Activated naive CD8-positive, alpha-beta T cell treated with anti-CD3 and anti-CD28 coated beads for 36 hours (primary cell): ENCODE measurements around the gene FCHSD2. TPM values are rescaled to one million over a fixed set of nuclear protein-coding genes. Genes with fewer than 3 reads are reported as not detected.

Source experiments
- DNase-seq: peaks from one replicate; pipeline ENCODE4 v3.0.0; 2021
- H3K27ac Mint-ChIP-seq: one replicate; pipeline ENCODE4 v1.8.0; 2022; ENCODE audit warnings: mild to moderate bottlenecking, moderate library complexity, mixed read lengths
- H3K27me3 Mint-ChIP-seq: one replicate; pipeline ENCODE4 v1.8.0; 2022; ENCODE audit warnings: mild to moderate bottlenecking, mixed read lengths
- H3K36me3 Mint-ChIP-seq: one replicate; pipeline ENCODE4 v1.8.0; 2021; ENCODE audit warnings: mild to moderate bottlenecking, mixed read lengths
- H3K4me1 Mint-ChIP-seq: one replicate; pipeline ENCODE4 v1.8.0; 2021; ENCODE audit warnings: mixed read lengths
- H3K4me3 Mint-ChIP-seq: one replicate; pipeline ENCODE4 v1.8.0; 2022; ENCODE audit warnings: mild to moderate bottlenecking, moderate library complexity, mixed read lengths
- H3K9me3 Mint-ChIP-seq: one replicate; pipeline ENCODE4 v1.8.0; 2022; ENCODE audit warnings: mixed read lengths
- total RNA-seq, 2 experiments: library from RNA; stranded (reverse); gene quantifications; one replicate each; pipeline ENCODE4 v1.2.3, GENCODE V29; 2021

FCHSD2 gene
- total RNA-seq, 2 experiments from 2014 or later: 19.9 to 22.6 TPM

DNA sequence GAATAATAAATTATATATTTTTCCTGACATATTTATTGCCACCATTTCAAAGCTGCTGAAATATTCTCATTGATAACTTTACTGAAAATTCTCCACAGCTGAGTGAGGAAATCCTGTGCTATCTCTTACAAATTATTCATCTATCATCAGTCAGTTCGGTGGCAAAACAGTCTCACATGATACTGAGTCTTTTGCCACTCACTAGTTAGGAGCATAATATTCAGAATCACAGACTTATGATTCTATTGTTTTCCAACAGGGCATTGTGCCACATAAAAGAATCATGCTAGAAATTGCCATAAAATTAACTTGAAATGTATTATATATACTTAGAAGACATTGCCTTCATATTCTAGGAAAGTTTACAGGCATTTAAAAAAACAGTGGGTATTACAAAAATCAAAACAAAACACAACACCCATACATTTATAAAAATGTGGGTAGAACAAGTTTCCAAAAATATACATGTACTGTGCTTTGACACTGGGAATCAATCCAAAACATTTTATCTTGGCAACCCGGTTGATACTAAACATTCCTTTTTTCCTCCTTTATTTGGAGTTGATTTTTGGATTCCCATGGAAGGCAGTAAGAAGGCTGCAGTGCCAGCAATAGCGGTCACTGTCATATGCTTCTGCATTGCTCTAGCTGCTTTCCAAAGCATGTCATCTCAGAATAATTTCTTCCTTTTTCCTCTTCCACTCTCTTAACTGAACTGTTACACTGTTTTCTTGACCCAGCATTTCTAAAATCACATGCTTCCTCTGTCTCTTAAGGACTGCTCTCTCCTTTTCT is 285.4 kb downstream of the FCHSD2 start:
- DNase-seq: no peak
- Mint-ChIP-seq H3K9me3 (peaks cover 2% of the 10 kb centered on the region), H3K4me1 (peaks cover 2% of the 10 kb centered on the region), H3K27me3 (no peaks in the 10 kb centered on the region), H3K27ac (no peak overlapping the region), H3K36me3 (peaks cover 3% of the 10 kb centered on the region), H3K4me3 (no peak overlapping the region)

DNA sequence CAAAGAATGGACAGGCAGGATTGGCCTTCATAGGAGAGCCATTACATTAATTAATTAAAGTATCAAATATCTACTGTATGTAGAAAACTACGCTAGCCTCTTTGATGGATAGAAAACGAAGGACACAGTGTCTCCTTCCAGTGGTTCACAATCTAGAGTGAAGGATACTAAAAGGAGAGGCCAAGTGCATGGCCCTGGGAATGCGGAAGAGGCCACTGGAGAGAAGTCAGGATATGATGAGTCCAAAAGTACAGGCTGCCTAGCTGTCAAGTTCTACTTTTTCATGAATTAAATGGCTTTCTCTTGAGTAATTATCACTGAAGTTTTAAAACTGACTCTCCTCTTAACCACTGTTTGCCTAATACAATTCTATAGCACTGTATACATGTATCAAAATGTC is 286.1 kb downstream of the FCHSD2 start:
- no peak for DNase-seq
- H3K27me3 Mint-ChIP-seq: no peaks in the 10 kb centered on the region
- H3K36me3 Mint-ChIP-seq: peaks cover 3% of the 10 kb centered on the region
- peaks cover 2% of the 10 kb centered on the region for H3K9me3 Mint-ChIP-seq
- no peak overlapping the region for H3K27ac Mint-ChIP-seq
- H3K4me1 Mint-ChIP-seq: peaks cover 2% of the 10 kb centered on the region
- H3K4me3 Mint-ChIP-seq: no peak overlapping the region

DNA sequence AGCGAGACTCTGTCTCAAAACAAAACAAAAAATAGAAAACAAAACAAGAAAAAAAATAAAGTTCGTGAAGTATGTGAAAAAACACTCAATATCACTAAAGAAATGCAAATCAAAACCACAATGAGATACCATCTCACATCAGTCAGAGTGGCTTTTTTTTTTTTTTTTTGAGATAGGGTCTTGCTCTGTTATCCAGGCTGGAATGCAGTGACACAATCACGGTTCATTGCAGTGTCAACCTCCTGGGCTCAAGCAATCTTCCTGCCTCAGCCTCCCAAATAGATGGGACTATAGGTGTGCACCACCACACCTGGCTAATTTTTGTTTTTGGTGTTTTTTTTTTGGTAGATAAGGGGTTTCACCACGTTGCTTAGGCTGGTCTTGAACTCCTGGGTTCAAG is 290.4 kb downstream of the FCHSD2 start:
- Mint-ChIP-seq H3K27me3 (no peaks in the 10 kb centered on the region), H3K9me3 (no peaks in the 10 kb centered on the region), H3K36me3 (no peaks in the 10 kb centered on the region), H3K27ac (no peak overlapping the region), H3K4me3 (no peak overlapping the region), H3K4me1 (peaks cover 4% of the 10 kb centered on the region)
- no peak for DNase-seq

DNA sequence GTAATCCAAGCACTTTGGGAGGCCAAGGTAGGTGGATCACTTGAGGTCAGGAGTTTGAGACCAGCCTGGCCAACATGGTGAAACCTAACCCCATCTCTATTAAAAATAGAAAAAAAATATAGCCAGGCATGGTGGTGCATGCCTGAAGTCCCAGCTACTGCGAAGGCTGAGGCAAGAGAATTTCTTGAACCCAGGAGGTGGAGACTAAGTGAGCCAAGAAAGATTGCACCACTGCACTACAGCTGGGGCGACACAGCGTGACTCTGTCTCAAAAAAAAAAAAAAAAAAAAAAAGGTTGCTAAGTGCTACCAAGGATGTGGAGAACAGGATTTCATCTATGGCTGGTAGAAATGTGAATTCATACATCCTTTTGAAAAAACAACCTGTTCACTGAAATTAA is 291.3 kb downstream of the FCHSD2 start:
- Mint-ChIP-seq H3K9me3 (no peaks in the 10 kb centered on the region), H3K36me3 (no peaks in the 10 kb centered on the region), H3K27ac (no peak overlapping the region), H3K4me1 (peaks cover 4% of the 10 kb centered on the region), H3K27me3 (no peaks in the 10 kb centered on the region), H3K4me3 (no peak overlapping the region)
- DNase-seq: no peak

DNA sequence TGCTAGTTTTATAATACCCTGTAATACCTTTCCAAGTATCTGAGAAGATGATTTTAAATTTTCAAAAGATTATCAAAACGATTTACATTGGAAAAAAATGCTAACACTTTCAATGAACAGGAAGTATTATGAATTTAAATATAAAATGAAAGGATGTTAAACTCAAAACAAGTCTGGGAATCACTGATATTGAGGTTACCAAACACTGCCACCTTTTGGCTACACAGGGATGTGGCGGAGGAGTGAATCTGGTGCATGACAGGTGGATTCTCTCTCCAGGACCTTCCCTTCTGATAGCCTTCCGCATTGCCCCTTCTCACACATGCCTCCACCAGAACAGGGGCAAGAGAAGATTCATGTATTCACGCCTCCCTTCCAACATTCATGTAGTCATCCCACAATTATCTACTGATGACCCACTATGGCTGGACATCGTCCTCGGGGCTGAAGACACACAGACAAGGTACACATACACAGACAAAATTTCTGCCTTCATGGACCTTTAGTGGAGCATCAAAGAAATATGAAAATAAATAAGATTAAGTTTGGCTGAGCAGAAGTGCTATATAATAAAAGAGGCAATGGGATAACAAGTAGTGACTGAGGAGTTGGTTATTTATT is 293.2 kb downstream of the FCHSD2 start:
- Mint-ChIP-seq H3K9me3 (no peaks in the 10 kb centered on the region), H3K27ac (no peak overlapping the region), H3K36me3 (no peaks in the 10 kb centered on the region), H3K4me1 (peaks cover 2% of the 10 kb centered on the region), H3K4me3 (no peak overlapping the region), H3K27me3 (no peaks in the 10 kb centered on the region)
- DNase-seq: no peak

DNA sequence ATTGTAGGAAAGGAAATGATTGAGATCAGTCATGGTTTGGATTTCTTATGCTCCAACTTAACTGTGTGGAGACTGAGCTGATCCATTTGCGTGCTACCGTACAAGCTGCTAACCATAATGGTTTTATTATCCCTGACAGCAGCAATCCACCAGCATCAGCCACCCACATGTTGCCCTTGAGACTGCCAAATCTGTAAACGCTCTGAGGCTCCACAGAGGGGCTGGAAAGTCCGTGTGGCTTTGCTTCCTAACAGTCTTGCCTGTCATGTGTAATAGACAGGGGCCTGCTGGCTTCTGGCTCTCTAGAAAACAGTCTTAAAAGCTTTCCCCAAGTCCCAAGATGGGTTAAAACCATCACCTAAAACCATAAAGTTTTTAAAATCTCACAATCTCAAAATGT is 297.8 kb downstream of the FCHSD2 start:
- no peaks in the 10 kb centered on the region for H3K9me3 Mint-ChIP-seq
- H3K4me3 Mint-ChIP-seq: no peak overlapping the region
- DNase-seq: no peak
- no peaks in the 10 kb centered on the region for H3K27me3 Mint-ChIP-seq
- H3K4me1 Mint-ChIP-seq: peaks cover 2% of the 10 kb centered on the region
- H3K27ac Mint-ChIP-seq: no peak overlapping the region
- no peaks in the 10 kb centered on the region for H3K36me3 Mint-ChIP-seq

DNA sequence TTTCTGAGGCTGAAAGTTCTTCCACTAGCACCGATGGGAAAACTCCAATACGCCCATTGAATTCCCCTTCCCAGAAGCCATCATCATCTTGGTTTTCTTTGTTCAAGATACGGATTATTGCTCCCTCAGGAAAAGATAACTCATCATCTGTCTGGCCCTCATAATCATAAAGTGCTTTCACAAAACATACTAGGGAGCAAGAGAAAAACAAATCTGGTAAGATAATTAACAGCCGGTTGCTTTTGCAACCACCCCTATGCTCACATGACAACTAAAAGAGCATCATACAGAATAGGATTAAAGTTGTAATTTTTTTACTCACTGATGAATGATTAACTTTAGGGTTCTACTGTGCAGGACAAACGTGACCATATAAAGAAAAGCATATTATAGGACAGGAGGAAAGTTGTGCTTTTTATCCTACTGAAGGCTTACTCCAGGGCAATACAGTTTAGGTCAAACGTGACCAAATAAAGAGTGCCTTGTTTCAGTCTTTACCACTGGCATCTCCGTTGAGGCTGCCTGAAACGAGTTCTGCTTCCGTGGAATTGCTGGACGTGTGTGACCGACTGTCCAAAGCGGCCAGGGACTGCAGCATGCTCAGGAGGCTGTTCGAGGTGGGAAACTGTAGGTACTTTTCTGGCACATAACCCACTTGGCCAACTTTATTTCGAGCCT is 299.3 kb downstream of the FCHSD2 start:
- H3K4me1 Mint-ChIP-seq: no peaks in the 10 kb centered on the region
- DNase-seq: no peak
- H3K27ac Mint-ChIP-seq: no peak overlapping the region
- no peaks in the 10 kb centered on the region for H3K9me3 Mint-ChIP-seq
- no peaks in the 10 kb centered on the region for H3K36me3 Mint-ChIP-seq
- no peaks in the 10 kb centered on the region for H3K27me3 Mint-ChIP-seq
- H3K4me3 Mint-ChIP-seq: no peak overlapping the region

DNA sequence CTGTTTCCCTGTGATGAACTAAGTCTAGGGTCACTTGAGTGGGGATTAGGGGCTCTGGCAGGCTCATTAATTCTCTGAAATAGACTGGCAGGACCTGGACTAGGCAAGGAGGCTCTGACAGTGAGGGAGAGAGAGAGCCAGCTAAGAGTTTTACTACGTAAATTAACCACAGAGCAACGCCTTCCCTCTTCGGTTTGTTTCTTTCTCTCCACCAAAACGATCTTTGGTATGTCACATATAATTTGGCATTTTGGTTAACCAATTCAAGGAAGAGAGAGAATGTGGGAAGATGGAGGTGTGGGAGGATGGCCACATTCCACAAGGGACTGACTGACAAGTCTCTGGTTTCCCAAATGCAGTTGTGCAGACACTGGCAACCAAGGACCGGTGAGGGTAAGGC is 300.0 kb downstream of the FCHSD2 start:
- no peak for DNase-seq
- no peaks in the 10 kb centered on the region for H3K36me3 Mint-ChIP-seq
- no peaks in the 10 kb centered on the region for H3K27me3 Mint-ChIP-seq
- no peaks in the 10 kb centered on the region for H3K9me3 Mint-ChIP-seq
- no peak overlapping the region for H3K4me3 Mint-ChIP-seq
- H3K27ac Mint-ChIP-seq: no peak overlapping the region
- no peaks in the 10 kb centered on the region for H3K4me1 Mint-ChIP-seq

DNA sequence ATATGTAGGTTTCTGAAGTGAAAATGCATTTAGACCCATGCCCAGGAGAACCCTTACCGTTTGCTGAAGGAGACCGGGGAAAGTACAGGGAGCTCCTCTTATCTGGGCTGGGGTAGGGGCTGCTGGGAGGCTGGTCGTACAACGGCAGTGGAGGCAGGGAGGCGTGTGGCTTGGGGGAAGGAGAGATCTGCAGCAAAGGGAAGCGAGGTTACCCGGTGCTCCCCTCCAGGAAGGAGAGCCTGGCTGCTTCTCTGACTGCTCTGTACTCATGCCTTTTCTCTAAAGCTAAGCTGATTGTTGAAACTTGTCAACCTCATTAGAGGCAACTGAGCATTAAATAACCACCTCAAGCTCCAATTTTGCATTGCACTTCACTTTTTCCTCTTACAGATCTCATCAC is 300.7 kb downstream of the FCHSD2 start:
- Mint-ChIP-seq H3K27ac (no peak overlapping the region), H3K4me1 (no peaks in the 10 kb centered on the region), H3K27me3 (no peaks in the 10 kb centered on the region), H3K4me3 (no peak overlapping the region), H3K36me3 (no peaks in the 10 kb centered on the region), H3K9me3 (no peaks in the 10 kb centered on the region)
- DNase-seq: no peak

DNA sequence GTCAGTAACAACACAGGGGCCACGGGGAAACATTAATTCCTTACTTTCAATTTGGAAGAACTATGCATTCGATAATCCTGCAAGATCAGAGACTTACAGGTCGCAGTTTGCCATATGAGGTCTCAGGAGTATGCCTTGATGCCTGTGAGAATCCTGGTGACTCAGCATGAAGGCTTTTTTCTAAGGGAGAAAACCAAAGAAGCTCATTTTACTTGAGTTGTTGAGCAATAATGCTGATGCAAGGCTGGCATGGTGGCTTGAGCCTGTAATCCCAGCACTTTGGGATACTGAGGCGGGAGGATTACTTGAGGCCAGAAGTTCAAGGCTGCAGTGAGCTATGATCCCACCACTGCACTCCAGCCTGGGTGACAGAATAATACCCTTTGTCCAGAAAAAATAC is 301.3 kb downstream of the FCHSD2 start:
- H3K36me3 Mint-ChIP-seq: no peaks in the 10 kb centered on the region
- no peaks in the 10 kb centered on the region for H3K9me3 Mint-ChIP-seq
- H3K4me1 Mint-ChIP-seq: no peaks in the 10 kb centered on the region
- H3K27ac Mint-ChIP-seq: no peak overlapping the region
- no peak for DNase-seq
- no peak overlapping the region for H3K4me3 Mint-ChIP-seq
- no peaks in the 10 kb centered on the region for H3K27me3 Mint-ChIP-seq

DNA sequence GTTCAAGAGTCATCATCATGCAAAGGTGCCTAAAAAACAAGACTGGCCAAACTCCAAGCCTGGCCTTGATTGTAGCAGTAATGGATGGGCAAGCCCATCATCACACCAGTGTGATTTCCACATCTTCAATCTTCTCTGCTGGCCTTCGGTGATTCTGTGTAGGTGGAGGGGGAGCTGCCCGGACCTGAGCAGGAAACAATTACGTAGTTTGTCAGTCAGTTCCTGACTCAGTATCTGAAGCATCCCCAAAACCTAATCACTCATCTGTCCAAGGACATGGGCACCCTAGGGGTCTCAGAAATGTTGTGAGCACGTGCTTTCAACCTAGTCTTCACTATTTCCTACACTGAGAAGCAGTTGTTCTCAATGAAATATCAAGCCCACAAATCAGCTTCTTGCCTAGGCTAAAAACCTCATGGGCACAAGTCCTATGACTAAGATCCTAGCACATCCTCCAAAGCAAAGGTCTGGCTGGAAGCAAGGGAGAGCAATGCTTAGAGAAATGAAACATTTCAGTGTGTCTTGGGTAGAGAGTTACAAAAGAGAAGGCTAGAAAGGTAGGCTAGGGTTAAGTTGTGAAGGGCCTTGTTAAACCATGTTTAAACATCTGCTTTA is 303.3 kb downstream of the FCHSD2 start:
- peaks cover 7% of the 10 kb centered on the region for H3K4me1 Mint-ChIP-seq
- no peaks in the 10 kb centered on the region for H3K36me3 Mint-ChIP-seq
- no peaks in the 10 kb centered on the region for H3K27me3 Mint-ChIP-seq
- H3K4me3 Mint-ChIP-seq: no peak overlapping the region
- H3K27ac Mint-ChIP-seq: no peak overlapping the region
- H3K9me3 Mint-ChIP-seq: no peaks in the 10 kb centered on the region
- DNase-seq: no peak

DNA sequence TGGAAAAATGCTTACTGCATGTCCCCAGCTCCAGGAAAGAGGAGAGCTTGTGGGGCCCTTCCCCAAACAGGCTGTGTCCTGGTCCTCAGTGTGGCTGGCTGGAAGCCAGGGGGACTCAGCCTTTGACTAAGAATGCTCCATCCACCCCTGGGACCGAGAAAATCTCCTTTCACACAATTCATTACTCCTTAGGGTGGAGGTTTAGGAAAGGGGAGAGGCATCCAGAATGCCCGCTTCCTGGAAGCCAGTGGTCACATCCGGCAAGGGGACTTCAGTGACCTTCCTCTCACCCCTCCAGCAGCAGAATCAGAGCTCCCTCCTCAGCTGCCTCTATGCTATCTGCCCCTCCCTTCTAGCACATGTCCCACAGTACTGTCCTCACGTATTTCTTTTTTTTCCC is 306.0 kb downstream of the FCHSD2 start:
- no peak for DNase-seq
- Mint-ChIP-seq H3K27ac (no peak overlapping the region), H3K4me3 (no peak overlapping the region), H3K9me3 (no peaks in the 10 kb centered on the region), H3K4me1 (peaks cover 7% of the 10 kb centered on the region), H3K36me3 (no peaks in the 10 kb centered on the region), H3K27me3 (no peaks in the 10 kb centered on the region)

DNA sequence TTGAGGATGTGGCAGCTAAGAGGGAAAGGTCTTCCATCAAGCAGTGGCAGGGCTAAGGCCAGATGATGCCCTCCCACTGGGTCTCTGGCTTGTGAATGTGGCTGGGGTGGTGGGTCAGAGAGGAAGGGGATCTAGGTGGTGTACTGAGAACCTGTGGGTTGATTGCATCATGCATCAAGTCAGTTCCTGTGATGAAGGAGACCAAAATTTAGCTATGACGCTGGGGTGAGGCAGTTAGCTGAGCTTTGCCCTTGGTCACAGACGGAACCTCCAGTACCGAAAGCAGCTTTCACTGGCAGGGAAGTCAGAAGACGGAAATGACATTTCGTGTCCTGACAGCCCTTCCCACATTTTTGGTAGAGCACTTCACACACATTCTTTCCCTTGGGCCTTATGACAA is 307.2 kb downstream of the FCHSD2 start:
- H3K36me3 Mint-ChIP-seq: peaks cover 1% of the 10 kb centered on the region
- H3K9me3 Mint-ChIP-seq: no peaks in the 10 kb centered on the region
- H3K4me1 Mint-ChIP-seq: peaks cover 7% of the 10 kb centered on the region
- no peak overlapping the region for H3K4me3 Mint-ChIP-seq
- H3K27ac Mint-ChIP-seq: peak overlapping the region; percentile 74
- no peak for DNase-seq
- no peaks in the 10 kb centered on the region for H3K27me3 Mint-ChIP-seq

DNA sequence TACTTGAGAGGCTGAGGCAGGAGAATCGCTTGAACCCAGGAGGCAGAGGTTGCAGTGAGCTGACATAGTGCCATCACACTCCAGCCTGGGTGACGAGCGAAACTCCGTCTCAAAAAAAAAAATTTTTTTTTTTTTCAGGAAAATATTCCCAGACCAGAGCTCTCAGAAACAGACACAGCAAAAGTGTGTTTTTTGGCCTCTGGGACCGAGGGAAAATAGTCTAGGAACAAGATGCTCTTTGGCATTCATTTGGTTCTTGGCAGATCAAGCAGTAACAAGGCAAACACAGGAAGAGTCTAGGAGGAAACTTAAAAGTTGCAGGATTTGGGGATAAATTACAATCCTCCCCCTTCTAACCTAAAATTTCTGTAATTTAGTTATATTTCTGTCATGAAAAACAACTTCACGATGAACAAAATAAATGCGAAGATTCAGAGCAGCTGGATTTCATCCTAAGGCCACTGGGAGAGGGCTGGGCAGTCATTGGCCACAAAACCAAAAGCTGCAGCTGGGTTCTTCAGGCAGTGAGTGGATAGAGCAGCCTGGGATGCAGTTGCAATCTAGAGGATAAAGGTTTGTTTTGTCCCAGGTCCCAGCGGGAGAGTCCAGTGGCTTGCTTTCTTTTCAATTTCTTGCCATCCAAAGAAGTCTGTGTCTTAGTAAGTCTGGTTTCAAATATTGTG is 308.2 kb downstream of the FCHSD2 start:
- Mint-ChIP-seq H3K4me1 (peaks cover 7% of the 10 kb centered on the region), H3K36me3 (peaks cover 1% of the 10 kb centered on the region), H3K27me3 (no peaks in the 10 kb centered on the region), H3K9me3 (no peaks in the 10 kb centered on the region), H3K27ac (peak overlapping the region; percentile 74), H3K4me3 (no peak overlapping the region)
- DNase-seq: no peak
